ENCODE results near the gene ST3GAL2. TPM values are rescaled to one million over a fixed set of nuclear protein-coding genes. Genes with fewer than 3 reads are reported as not detected.

The ST3GAL2 gene
- total and polyA plus RNA-seq, 10 of the 15 experiments (the other 5 are each of a cell fraction or from before 2014, with no cell fraction given): 0.95 to 61.7 (median 25.9) TPM

- ChIA-PET SMC1A (ENCODE audit: uncharacterized antibody, unreplicated experiment) (interaction anchor here (1.0 to 2.4 kb wide), 5 partner anchors 29 to 90 kb away, joined by 3 to 22 read pairs (median 5); partner anchors contain the start of gene COG4), CTCF (interaction anchor here (0.8 to 1.8 kb wide), 8 partner anchors 12 to 115 kb away, joined by 3 to 6 read pairs (median 5); partner anchors contain the start of genes COG4 and SF3B3), RAD21 (ENCODE audit: unreplicated experiment) (interaction anchor here (0.7 to 1.8 kb wide), 3 partner anchors 36 to 105 kb away, joined by 3 to 6 read pairs (median 5); no protein-coding TSS in a partner anchor), POLR2A (interaction anchor here (0.6 to 2.2 kb wide), 6 partner anchors 12 to 754 kb away, joined by 3 to 8 read pairs (median 4); partner anchors contain the start of genes COG4 and ST3GAL2)
- H3K36me3 ChIP-seq (ENCODE audit: control insufficient read depth in 2 of 2, insufficient read depth in 2 of 2, low read length in 1 of 2): peaks cover 18 to 22% of the 10 kb centered on the region in 2 experiments
- no peaks in the 10 kb centered on the region for H3K9me3 ChIP-seq (replicated peaks; ENCODE audit: control insufficient read depth, insufficient read depth, low read length)
- H3K4me1 ChIP-seq (ENCODE audit: control insufficient read depth, insufficient read depth, low read length): peaks cover 9% of the 10 kb centered on the region
- H3K27me3 ChIP-seq (replicated peaks in 1 of 2; ENCODE audit: control insufficient read depth in 2 of 2, insufficient read depth in 2 of 2, low read length in 1 of 2): no peaks in the 10 kb centered on the region
- H4K20me1 ChIP-seq (ENCODE audit: control insufficient read depth, insufficient read depth): no peaks in the 10 kb centered on the region
- no peak overlapping the region for H3K27ac ChIP-seq (ENCODE audit: control insufficient read depth, insufficient read depth)
- 0% methylated on average over 1 of the region's 2 CpGs for WGBS (ENCODE audit: insufficient coverage, insufficient replicate concordance, low lambda C conversion rate, missing lambda C conversion rate)
- H2AFZ ChIP-seq (ENCODE audit: control insufficient read depth, low read depth, low read length): no peak overlapping the region
- in situ Hi-C loops (cut with MboI): no loop called here
- no peak overlapping the region for H3K4me2 ChIP-seq (ENCODE audit: control insufficient read depth, insufficient read depth)
- ATAC-seq (no peak), FAIRE-seq (no peak), DNase-seq (ENCODE audit: low read depth, low spot score) (no peak)
- H3K79me2 ChIP-seq (ENCODE audit: control insufficient read depth, insufficient read depth, low read length): no peaks in the 10 kb centered on the region
- no TSS peak for BruUV-seq (replicated peaks)
- H3K4me3 ChIP-seq: no peak overlapping the region
- TF ChIP-seq BMI1 (IDR thresholded peaks at IDR 0.05; ENCODE audit: borderline replicate concordance): no peak
- TF ChIP-seq, protein P1, sequence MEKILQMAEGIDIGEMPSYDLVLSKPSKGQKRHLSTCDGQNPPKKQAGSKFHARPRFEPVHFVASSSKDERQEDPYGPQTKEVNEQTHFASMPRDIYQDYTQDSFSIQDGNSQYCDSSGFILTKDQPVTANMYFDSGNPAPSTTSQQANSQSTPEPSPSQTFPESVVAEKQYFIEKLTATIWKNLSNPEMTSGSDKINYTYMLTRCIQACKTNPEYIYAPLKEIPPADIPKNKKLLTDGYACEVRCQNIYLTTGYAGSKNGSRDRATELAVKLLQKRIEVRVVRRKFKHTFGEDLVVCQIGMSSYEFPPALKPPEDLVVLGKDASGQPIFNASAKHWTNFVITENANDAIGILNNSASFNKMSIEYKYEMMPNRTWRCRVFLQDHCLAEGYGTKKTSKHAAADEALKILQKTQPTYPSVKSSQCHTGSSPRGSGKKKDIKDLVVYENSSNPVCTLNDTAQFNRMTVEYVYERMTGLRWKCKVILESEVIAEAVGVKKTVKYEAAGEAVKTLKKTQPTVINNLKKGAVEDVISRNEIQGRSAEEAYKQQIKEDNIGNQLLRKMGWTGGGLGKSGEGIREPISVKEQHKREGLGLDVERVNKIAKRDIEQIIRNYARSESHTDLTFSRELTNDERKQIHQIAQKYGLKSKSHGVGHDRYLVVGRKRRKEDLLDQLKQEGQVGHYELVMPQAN (conservative IDR thresholded peaks at IDR 0.05): no peak
- TF ChIP-seq, protein P2, sequence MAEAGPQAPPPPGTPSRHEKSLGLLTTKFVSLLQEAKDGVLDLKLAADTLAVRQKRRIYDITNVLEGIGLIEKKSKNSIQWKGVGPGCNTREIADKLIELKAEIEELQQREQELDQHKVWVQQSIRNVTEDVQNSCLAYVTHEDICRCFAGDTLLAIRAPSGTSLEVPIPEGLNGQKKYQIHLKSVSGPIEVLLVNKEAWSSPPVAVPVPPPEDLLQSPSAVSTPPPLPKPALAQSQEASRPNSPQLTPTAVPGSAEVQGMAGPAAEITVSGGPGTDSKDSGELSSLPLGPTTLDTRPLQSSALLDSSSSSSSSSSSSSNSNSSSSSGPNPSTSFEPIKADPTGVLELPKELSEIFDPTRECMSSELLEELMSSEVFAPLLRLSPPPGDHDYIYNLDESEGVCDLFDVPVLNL (IDR thresholded peaks at IDR 0.05; ENCODE audit: low read depth, low read length): no peak
- no peak for TF ChIP-seq CHD2 (IDR thresholded peaks at IDR 0.05; ENCODE audit: borderline replicate concordance, low read depth, low read length)
- no peak for TF ChIP-seq HDAC6 (IDR thresholded peaks at IDR 0.05; ENCODE audit: unreplicated experiment)
- TF ChIP-seq RAD21 (IDR thresholded peaks at IDR 0.05; ENCODE audit: insufficient read depth, low read depth, low read length): no peak
- TF ChIP-seq CUX1 (IDR thresholded peaks at IDR 0.05; ENCODE audit: insufficient replicate concordance, low read depth, low read length): no peak
- no peak for TF ChIP-seq MYC (IDR thresholded peaks at IDR 0.05; ENCODE audit: insufficient read depth, insufficient read length, insufficient replicate concordance, low read length, severe bottlenecking)
- TF ChIP-seq, protein P3, sequence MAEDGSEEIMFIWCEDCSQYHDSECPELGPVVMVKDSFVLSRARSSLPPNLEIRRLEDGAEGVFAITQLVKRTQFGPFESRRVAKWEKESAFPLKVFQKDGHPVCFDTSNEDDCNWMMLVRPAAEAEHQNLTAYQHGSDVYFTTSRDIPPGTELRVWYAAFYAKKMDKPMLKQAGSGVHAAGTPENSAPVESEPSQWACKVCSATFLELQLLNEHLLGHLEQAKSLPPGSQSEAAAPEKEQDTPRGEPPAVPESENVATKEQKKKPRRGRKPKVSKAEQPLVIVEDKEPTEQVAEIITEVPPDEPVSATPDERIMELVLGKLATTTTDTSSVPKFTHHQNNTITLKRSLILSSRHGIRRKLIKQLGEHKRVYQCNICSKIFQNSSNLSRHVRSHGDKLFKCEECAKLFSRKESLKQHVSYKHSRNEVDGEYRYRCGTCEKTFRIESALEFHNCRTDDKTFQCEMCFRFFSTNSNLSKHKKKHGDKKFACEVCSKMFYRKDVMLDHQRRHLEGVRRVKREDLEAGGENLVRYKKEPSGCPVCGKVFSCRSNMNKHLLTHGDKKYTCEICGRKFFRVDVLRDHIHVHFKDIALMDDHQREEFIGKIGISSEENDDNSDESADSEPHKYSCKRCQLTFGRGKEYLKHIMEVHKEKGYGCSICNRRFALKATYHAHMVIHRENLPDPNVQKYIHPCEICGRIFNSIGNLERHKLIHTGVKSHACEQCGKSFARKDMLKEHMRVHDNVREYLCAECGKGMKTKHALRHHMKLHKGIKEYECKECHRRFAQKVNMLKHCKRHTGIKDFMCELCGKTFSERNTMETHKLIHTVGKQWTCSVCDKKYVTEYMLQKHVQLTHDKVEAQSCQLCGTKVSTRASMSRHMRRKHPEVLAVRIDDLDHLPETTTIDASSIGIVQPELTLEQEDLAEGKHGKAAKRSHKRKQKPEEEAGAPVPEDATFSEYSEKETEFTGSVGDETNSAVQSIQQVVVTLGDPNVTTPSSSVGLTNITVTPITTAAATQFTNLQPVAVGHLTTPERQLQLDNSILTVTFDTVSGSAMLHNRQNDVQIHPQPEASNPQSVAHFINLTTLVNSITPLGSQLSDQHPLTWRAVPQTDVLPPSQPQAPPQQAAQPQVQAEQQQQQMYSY (CRISPR knock-in tag; IDR thresholded peaks at IDR 0.05): no peak
- intact Hi-C loops (cut with micrococcal nuclease; ENCODE audit: unreplicated experiment): no loop called here
- no peak overlapping the region for H3K9ac ChIP-seq (ENCODE audit: control insufficient read depth, insufficient read depth, low read length)
These were observed 46.0 kb upstream of the ST3GAL2 start for GRCh38 chr16:70484867-70485266.

All from GM12878 (cell line).